ENCODE measurements around the gene CUTA. TPM values are rescaled to one million over a fixed set of nuclear protein-coding genes. Genes with fewer than 3 reads are reported as not detected.
"Not testable (repeated sequence)": the region's sequence is repeated elsewhere in the genome, so short reads cannot be mapped to it uniquely, and the experiment has no call there.

The CUTA gene
- polyA plus RNA-seq, 1 experiment: 298 TPM

DNA sequence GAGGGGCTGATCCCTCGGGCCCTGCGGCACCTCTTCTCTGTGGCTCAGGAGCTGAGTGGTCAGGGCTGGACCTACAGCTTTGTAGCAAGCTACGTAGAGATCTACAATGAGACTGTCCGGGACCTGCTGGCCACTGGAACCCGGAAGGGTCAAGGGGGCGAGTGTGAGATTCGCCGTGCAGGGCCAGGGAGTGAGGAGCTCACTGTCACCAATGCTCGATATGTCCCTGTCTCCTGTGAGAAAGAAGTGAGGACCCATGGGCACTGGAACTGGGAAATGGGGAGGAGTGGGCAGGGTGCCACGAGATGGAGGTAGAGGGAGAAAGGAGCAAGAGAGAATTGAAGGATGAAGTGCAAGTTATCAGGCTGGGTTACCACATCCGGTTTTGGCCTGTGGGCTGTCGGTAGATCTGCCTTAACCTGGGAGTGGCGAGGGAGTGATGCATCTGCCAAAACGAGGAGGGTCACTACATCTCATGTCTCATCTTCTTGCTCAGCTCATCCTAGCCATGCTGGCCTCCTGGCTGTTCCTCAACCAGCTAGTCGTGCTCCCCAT is 12.4 kb downstream of the CUTA start:
- POLR2A ChIA-PET: no interaction called here
- CTCF ChIA-PET: interaction anchor here (0.9 kb wide), 1 partner anchor 14 kb away, joined by 3 read pairs; no protein-coding TSS in a partner anchor
- Histone ChIP-seq H3K27ac (ENCODE audit: low read depth, low read length) (no peak overlapping the region), H3K4me3 (ENCODE audit: low read depth, low read length) (no peak overlapping the region), H3K27me3 (ENCODE audit: control insufficient read depth, insufficient read depth, low read length) (no peaks in the 10 kb centered on the region), H3K9me3 (ENCODE audit: control insufficient read depth, insufficient read depth, low read length) (no peaks in the 10 kb centered on the region)
- TF ChIP-seq CTCF (IDR thresholded peaks at IDR 0.05; ENCODE audit: low read depth, low read length): no peak
- no peak for DNase-seq (ENCODE audit: low read depth, low spot score)

- no peak for TF ChIP-seq CTCF (IDR thresholded peaks at IDR 0.05; ENCODE audit: low read depth, low read length)
- DNase-seq (ENCODE audit: low read depth, low spot score): no peak
- Histone ChIP-seq H3K9me3 (ENCODE audit: control insufficient read depth, insufficient read depth, low read length) (no peaks in the 10 kb centered on the region), H3K4me3 (ENCODE audit: low read depth, low read length) (no peak overlapping the region), H3K27me3 (ENCODE audit: control insufficient read depth, insufficient read depth, low read length) (no peaks in the 10 kb centered on the region), H3K27ac (ENCODE audit: low read depth, low read length) (no peak overlapping the region)
- ChIA-PET CTCF (no interaction called here), POLR2A (no interaction called here)
Observed at GRCh38 chr6:33404884-33405283, 13.0 kb downstream of the CUTA start.

GRCh38 chr6:33399881-33400280 is 18.0 kb downstream of the CUTA start:
- H3K27me3 ChIP-seq (ENCODE audit: control insufficient read depth, insufficient read depth, low read length); DNase-seq (ENCODE audit: low read depth, low spot score); H3K27ac ChIP-seq (ENCODE audit: low read depth, low read length); H3K4me3 ChIP-seq (ENCODE audit: low read depth, low read length); H3K9me3 ChIP-seq (ENCODE audit: control insufficient read depth, insufficient read depth, low read length); CTCF ChIA-PET: not testable (repeated sequence)
- POLR2A ChIA-PET: interaction anchor here (0.7 kb wide), 1 partner anchor 215 kb away, joined by 3 read pairs; no protein-coding TSS in a partner anchor

DNA sequence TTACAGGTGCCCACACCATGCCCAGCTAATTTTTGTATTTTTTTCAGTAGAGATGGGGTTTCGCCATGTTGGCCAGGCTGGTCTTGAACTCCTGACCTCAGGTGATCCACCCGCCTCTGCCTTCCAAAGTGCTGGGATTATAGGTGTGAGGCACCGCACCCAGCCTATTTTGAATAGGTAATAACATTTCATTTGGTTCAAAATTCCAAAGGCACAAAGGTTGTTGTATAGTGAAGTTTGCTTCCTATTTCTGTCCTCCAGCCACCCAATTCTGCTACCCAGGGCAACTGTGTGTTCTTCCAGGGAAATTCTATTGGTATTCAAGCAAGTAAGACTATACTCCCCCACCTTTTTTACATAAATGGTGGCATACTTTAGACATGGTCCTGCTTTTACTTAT is 19.3 kb downstream of the CUTA start:
- H3K27me3 ChIP-seq (ENCODE audit: control insufficient read depth, insufficient read depth, low read length); CTCF ChIA-PET; DNase-seq (ENCODE audit: low read depth, low spot score); H3K27ac ChIP-seq (ENCODE audit: low read depth, low read length); H3K9me3 ChIP-seq (ENCODE audit: control insufficient read depth, insufficient read depth, low read length); POLR2A ChIA-PET; H3K4me3 ChIP-seq (ENCODE audit: low read depth, low read length): not testable (repeated sequence)

DNA sequence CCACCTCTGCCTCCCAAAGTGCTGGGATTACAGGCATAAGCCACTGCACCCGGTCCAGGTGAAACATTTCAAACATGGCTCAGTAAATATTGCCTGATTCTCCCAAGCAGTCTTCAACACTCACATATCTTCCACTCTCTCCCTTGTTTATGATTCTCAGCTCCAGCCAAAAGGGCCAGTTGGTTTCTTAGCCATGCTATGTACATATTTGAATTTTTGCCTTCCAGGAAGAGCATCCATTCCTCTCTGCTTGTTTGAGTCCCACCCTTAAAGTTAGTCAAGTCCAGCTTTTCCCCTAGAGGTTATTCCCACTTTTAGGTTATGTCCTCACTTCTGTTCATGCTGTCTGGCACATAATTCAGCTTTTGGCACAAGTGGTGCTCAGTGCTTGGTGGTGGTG is 20.4 kb downstream of the CUTA start:
- Histone ChIP-seq H3K27ac (ENCODE audit: low read depth, low read length) (no peak overlapping the region), H3K9me3 (ENCODE audit: control insufficient read depth, insufficient read depth, low read length) (no peaks in the 10 kb centered on the region), H3K4me3 (ENCODE audit: low read depth, low read length) (no peak overlapping the region), H3K27me3 (ENCODE audit: control insufficient read depth, insufficient read depth, low read length) (no peaks in the 10 kb centered on the region)
- DNase-seq (ENCODE audit: low read depth, low spot score): no peak
- no peak for TF ChIP-seq CTCF (IDR thresholded peaks at IDR 0.05; ENCODE audit: low read depth, low read length)
- POLR2A ChIA-PET: no interaction called here
- CTCF ChIA-PET: interaction anchor here (0.6 kb wide), 1 partner anchor 119 kb away, joined by 3 read pairs; no protein-coding TSS in a partner anchor

GRCh38 chr6:33392979-33393378 is 24.9 kb downstream of the CUTA start:
- Histone ChIP-seq H3K9me3 (ENCODE audit: control insufficient read depth, insufficient read depth, low read length) (no peaks in the 10 kb centered on the region; the same call in 1 of the 2 replicates), H3K27me3 (ENCODE audit: control insufficient read depth, insufficient read depth, low read length) (no peaks in the 10 kb centered on the region), H3K27ac (ENCODE audit: low read depth, low read length) (no peak overlapping the region), H3K4me3 (ENCODE audit: low read depth, low read length) (peak overlapping the region; percentile 92)
- no peak for TF ChIP-seq CTCF (IDR thresholded peaks at IDR 0.05; ENCODE audit: low read depth, low read length)
- POLR2A ChIA-PET: no interaction called here
- CTCF ChIA-PET: no interaction called here
- DNase-seq (ENCODE audit: low read depth, low spot score): no peak

All from AG04450 (cell line).